ENCODE results near the gene DTHD1.

DTHD1 gene

GRCh38 chr4:36328130-36328529, 46.7 kb downstream of the DTHD1 start:
- TF ChIP-seq, protein P1, sequence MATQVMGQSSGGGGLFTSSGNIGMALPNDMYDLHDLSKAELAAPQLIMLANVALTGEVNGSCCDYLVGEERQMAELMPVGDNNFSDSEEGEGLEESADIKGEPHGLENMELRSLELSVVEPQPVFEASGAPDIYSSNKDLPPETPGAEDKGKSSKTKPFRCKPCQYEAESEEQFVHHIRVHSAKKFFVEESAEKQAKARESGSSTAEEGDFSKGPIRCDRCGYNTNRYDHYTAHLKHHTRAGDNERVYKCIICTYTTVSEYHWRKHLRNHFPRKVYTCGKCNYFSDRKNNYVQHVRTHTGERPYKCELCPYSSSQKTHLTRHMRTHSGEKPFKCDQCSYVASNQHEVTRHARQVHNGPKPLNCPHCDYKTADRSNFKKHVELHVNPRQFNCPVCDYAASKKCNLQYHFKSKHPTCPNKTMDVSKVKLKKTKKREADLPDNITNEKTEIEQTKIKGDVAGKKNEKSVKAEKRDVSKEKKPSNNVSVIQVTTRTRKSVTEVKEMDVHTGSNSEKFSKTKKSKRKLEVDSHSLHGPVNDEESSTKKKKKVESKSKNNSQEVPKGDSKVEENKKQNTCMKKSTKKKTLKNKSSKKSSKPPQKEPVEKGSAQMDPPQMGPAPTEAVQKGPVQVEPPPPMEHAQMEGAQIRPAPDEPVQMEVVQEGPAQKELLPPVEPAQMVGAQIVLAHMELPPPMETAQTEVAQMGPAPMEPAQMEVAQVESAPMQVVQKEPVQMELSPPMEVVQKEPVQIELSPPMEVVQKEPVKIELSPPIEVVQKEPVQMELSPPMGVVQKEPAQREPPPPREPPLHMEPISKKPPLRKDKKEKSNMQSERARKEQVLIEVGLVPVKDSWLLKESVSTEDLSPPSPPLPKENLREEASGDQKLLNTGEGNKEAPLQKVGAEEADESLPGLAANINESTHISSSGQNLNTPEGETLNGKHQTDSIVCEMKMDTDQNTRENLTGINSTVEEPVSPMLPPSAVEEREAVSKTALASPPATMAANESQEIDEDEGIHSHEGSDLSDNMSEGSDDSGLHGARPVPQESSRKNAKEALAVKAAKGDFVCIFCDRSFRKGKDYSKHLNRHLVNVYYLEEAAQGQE (IDR thresholded peaks at IDR 0.05; ENCODE audit: low read depth) = no peak
- TF ChIP-seq NFIC (IDR thresholded peaks at IDR 0.05) = no peak
- TF ChIP-seq EGR1 (IDR thresholded peaks at IDR 0.05) = no peak
- no peak for TF ChIP-seq YY1 (IDR thresholded peaks at IDR 0.05; ENCODE audit: low read depth)
- no peak for TF ChIP-seq FOXM1 (IDR thresholded peaks at IDR 0.05; ENCODE audit: borderline replicate concordance, low read depth)

DNA sequence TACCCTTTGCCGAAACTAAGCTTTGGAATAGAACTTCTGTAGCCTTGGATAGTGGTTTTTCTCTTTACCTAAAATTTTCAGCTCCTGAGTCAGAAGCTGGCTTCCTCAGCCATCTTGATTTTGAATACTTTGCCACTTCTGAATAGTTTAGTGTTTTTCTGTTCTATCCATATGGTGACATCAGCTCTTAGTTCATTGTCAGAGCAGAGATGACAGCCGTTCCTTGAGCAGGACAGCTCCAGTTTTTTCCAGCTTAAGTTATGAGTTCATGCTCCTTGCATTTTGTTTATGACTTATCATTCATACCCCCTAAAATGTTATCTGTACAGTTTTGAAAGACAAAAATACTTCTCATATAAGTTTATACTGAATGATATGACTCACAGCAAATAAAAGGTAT, 47.8 kb downstream of the DTHD1 start:
- TF ChIP-seq TCF12 (IDR thresholded peaks at IDR 0.05; ENCODE audit: low read depth) (no peak), ZBTB7A (IDR thresholded peaks at IDR 0.05; ENCODE audit: low read depth) (no peak), EP300 (IDR thresholded peaks at IDR 0.05; ENCODE audit: borderline replicate concordance) (no peak), TEAD4 (IDR thresholded peaks at IDR 0.05) (no peak), USF1 (IDR thresholded peaks at IDR 0.05) (no peak), CREB1 (IDR thresholded peaks at IDR 0.05; ENCODE audit: low read depth) (no peak), YY1 (IDR thresholded peaks at IDR 0.05; ENCODE audit: low read depth) (no peak), RAD21 (IDR thresholded peaks at IDR 0.05; ENCODE audit: low read depth) (no peak), TAF1 (IDR thresholded peaks at IDR 0.05; ENCODE audit: low read depth) (no peak)
- TF ChIP-seq, protein P1 (IDR thresholded peaks at IDR 0.05; ENCODE audit: low read depth) = no peak

- TF ChIP-seq, protein P1 (IDR thresholded peaks at IDR 0.05; ENCODE audit: low read depth) = no peak
- no peak for TF ChIP-seq RAD21 (IDR thresholded peaks at IDR 0.05; ENCODE audit: low read depth)
- TF ChIP-seq USF1 (IDR thresholded peaks at IDR 0.05) = no peak
- TF ChIP-seq TAF1 (IDR thresholded peaks at IDR 0.05; ENCODE audit: low read depth) = no peak
- TF ChIP-seq TCF12 (IDR thresholded peaks at IDR 0.05; ENCODE audit: low read depth) = no peak
- no peak for TF ChIP-seq CREB1 (IDR thresholded peaks at IDR 0.05; ENCODE audit: low read depth)
- TF ChIP-seq CEBPB (IDR thresholded peaks at IDR 0.05) = no peak
- no peak for TF ChIP-seq EP300 (IDR thresholded peaks at IDR 0.05; ENCODE audit: borderline replicate concordance)
- TF ChIP-seq FOXM1 (IDR thresholded peaks at IDR 0.05; ENCODE audit: borderline replicate concordance, low read depth) = no peak
- no peak for TF ChIP-seq NFIC (IDR thresholded peaks at IDR 0.05)
These were observed 49.4 kb downstream of the DTHD1 start for GRCh38 chr4:36330796-36331195.

GRCh38 chr4:36332023-36332781, 50.8 kb downstream of the DTHD1 start:
- TF ChIP-seq ZBTB7A (IDR thresholded peaks at IDR 0.05; ENCODE audit: low read depth) (no peak), FOXM1 (IDR thresholded peaks at IDR 0.05; ENCODE audit: borderline replicate concordance, low read depth) (no peak), TEAD4 (IDR thresholded peaks at IDR 0.05) (no peak), TAF1 (IDR thresholded peaks at IDR 0.05; ENCODE audit: low read depth) (no peak), EGR1 (IDR thresholded peaks at IDR 0.05) (no peak)

GRCh38 chr4:36332782-36333131, 51.3 kb downstream of the DTHD1 start:
- TF ChIP-seq FOXM1 (IDR thresholded peaks at IDR 0.05; ENCODE audit: borderline replicate concordance, low read depth) (no peak), CREB1 (IDR thresholded peaks at IDR 0.05; ENCODE audit: low read depth) (no peak), YY1 (IDR thresholded peaks at IDR 0.05; ENCODE audit: low read depth) (no peak), ZBTB7A (IDR thresholded peaks at IDR 0.05; ENCODE audit: low read depth) (no peak), NFIC (IDR thresholded peaks at IDR 0.05) (no peak), TAF1 (IDR thresholded peaks at IDR 0.05; ENCODE audit: low read depth) (no peak), RAD21 (IDR thresholded peaks at IDR 0.05; ENCODE audit: low read depth) (no peak), MAX (IDR thresholded peaks at IDR 0.05) (no peak), CEBPB (IDR thresholded peaks at IDR 0.05) (no peak), TEAD4 (IDR thresholded peaks at IDR 0.05) (no peak), TCF12 (IDR thresholded peaks at IDR 0.05; ENCODE audit: low read depth) (no peak), EGR1 (IDR thresholded peaks at IDR 0.05) (no peak), USF1 (IDR thresholded peaks at IDR 0.05) (no peak), EP300 (IDR thresholded peaks at IDR 0.05; ENCODE audit: borderline replicate concordance) (no peak)
- TF ChIP-seq, protein P1 (IDR thresholded peaks at IDR 0.05; ENCODE audit: low read depth) = no peak

Data from Ishikawa (cell line).